Breast epithelium (tissue), 3 donors: ENCODE measurements around the gene SMIM41.

Experiments
- POLR2A ChIP-seq: fragments of 450-650 bp; IDR thresholded peaks from one replicate; pipeline ENCODE4 v1.6.1; 2016; ENCODE audit warnings: antibody characterized with exemption, mild to moderate bottlenecking, moderate library complexity
- POLR2AphosphoS5 ChIP-seq, 3 donors: sonication (generic); formaldehyde crosslinking; IDR thresholded peaks; one replicate each; pipeline ENCODE4 v1.6.1; 2017; ENCODE audit warnings: antibody characterized with exemption in 3 of 3
- TF ChIP-seq, protein P1 (sequence below), 3 donors: fragments of 450-650 bp; IDR thresholded peaks; one replicate each; pipeline ENCODE4 v1.5.1; 2016 to 2017; ENCODE audit warnings: antibody characterized with exemption in 3 of 3, mild to moderate bottlenecking in 3 of 3, moderate library complexity in 3 of 3

DNA sequence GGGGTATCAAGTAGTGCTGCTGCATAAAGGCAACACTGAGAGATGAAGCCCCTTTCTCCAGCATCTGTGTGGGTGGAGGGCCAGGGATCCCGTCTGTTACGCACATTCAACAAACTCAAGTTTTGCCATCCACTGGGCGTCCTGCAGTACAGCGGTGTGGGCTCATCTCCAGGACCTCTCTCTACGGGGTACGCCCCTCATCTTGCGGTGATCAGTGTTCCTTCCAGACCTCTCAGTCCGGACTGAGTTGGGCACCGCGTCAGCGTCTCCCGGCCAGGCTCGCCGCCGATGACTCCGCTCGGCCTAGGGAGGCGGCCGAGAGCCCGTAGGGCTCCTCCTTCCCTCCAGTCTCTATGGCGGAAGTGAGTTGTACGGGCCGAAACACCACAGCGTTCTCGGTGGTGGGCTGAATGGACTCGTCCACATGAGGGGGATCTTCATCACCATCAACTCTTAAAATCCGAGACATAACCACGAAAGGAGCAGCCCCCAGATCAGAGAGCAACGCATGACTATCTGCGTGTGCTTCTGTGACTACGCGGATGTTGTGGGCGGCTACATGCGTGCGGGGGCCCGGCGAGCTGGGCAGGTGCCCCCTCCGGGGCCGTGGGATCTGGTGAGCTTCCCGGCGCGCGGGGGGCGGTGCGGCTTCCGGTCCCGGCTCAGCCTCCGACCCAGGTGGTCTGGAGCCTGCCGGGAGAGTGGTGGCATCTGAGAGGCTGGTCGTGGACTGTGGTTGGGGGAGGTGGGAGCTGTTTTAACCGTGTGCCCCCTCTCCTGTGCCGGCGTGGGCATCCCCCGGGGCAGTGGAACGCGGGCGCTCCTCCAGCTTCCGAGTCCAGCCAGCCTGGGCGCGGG is 9.9 kb upstream of the SMIM41 start, which contains the start of gene ATG101:
- TF ChIP-seq, protein P1, sequence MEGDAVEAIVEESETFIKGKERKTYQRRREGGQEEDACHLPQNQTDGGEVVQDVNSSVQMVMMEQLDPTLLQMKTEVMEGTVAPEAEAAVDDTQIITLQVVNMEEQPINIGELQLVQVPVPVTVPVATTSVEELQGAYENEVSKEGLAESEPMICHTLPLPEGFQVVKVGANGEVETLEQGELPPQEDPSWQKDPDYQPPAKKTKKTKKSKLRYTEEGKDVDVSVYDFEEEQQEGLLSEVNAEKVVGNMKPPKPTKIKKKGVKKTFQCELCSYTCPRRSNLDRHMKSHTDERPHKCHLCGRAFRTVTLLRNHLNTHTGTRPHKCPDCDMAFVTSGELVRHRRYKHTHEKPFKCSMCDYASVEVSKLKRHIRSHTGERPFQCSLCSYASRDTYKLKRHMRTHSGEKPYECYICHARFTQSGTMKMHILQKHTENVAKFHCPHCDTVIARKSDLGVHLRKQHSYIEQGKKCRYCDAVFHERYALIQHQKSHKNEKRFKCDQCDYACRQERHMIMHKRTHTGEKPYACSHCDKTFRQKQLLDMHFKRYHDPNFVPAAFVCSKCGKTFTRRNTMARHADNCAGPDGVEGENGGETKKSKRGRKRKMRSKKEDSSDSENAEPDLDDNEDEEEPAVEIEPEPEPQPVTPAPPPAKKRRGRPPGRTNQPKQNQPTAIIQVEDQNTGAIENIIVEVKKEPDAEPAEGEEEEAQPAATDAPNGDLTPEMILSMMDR (IDR thresholded peaks at IDR 0.05), result peak in 2 of 3 donors; percentile 59 to 64
- TF ChIP-seq POLR2A (no peak), POLR2AphosphoS5 (IDR thresholded peaks at IDR 0.05) (peak; percentile 88 to 98 (median 91))
